Duodenal mucosa (tissue), 2 donors: ENCODE measurements around the gene LDLR.
"Not testable (repeated sequence)": the region's sequence is repeated elsewhere in the genome, so short reads cannot be mapped to it uniquely, and the experiment has no call there.

ENCODE experiments used
- H3K27ac ChIP-seq: one replicate; pipeline ENCODE4 v1.7.0; 2013; ENCODE audit warnings: low read depth, low read length
- H3K27me3 ChIP-seq, 2 donors: one replicate each; pipeline ENCODE4 v1.7.0; 2013; ENCODE audit warnings: low read length in 2 of 2, control low read depth in 1 of 2; ENCODE audit not compliant: insufficient read depth in 2 of 2, control insufficient read depth in 1 of 2
- H3K36me3 ChIP-seq, 2 donors: one replicate each; pipeline ENCODE4 v1.7.0; 2013; ENCODE audit warnings: low read length in 2 of 2, control low read depth in 1 of 2; ENCODE audit not compliant: insufficient read depth in 2 of 2, control insufficient read depth in 1 of 2
- H3K4me1 ChIP-seq, 2 donors: one replicate each; pipeline ENCODE4 v1.7.0; 2013; ENCODE audit warnings: low read length in 2 of 2, control low read depth in 1 of 2; ENCODE audit not compliant: insufficient read depth in 2 of 2, control insufficient read depth in 1 of 2
- H3K4me3 ChIP-seq, 2 donors: one replicate each; pipeline ENCODE4 v1.7.0; 2013; ENCODE audit warnings: low read length in 2 of 2, low read depth in 1 of 2
- H3K9ac ChIP-seq, 2 donors: one replicate each; pipeline ENCODE4 v1.7.0; 2013; ENCODE audit warnings: low read length in 2 of 2, low read depth in 1 of 2
- H3K9me3 ChIP-seq, 2 donors: one replicate each; pipeline ENCODE4 v1.7.0; 2013; ENCODE audit warnings: low read length in 2 of 2, control low read depth in 1 of 2; ENCODE audit not compliant: control insufficient read depth in 1 of 2

The LDLR gene

DNA sequence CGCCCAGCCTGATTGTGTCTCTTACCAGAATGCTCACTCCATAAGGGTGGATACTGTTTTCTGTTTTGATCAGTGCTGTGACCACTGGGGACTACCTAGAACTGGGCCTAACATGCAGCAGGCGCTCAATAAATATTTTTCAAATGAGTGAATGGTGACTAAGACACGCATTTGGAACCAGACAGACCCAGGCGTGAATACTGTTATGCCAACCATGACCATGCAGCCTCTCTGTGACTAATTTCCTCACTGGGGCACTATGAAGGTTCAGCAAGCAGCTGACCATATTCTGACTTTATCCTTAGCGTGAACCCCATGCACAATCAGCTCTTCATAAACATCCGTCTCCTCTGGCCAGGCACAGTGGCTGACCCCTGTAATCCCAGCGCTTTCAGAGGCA lies 79.3 kb downstream of the LDLR start:
- Histone ChIP-seq H3K9me3 (no peaks in the 10 kb centered on the region), H3K9ac (no peak overlapping the region), H3K27ac (no peak overlapping the region), H3K36me3 (peaks cover 4 to 22% of the 10 kb centered on the region in 2 donors), H3K4me3 (no peak overlapping the region), H3K4me1 (no peaks in the 10 kb centered on the region), H3K27me3 (no peaks in the 10 kb centered on the region)

DNA sequence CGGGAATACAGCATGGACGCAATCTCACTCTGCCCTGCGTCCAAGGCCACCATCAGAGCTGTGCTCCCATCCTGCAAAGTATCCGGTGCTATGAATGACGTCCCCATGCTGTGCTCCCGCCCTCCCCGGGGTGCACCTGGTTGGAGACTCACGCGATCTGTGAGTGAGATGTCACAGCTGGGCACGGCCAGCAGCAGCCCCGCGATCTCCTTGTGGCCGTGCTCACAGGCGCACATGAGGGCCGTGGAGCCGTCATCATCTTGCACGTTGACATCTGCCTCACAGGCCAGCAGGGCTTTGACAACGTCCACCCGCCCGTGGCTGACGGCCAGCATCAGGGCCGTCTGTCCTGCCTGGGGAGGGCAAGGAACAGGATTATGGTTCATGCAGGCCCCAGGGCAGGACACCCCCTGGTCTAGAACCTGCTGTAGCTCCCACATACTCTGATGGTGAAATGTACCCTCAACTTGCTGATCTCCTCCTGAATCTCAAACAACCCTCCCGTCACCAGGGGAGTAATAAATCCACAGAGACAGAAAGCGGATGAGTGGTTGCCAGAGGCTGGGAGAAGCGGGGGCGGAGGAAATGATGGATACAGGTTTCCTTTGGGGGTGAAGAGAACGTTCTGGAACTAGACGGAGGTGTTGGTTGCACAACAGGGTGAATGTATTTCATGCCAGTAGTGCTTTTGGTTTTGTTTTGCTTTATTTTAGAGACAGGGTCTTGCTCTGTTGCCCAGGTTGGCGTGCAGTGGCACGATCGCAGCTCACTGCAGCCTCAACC lies 80.8 kb downstream of the LDLR start:
- Histone ChIP-seq H3K9ac (no peak overlapping the region), H3K4me1 (no peaks in the 10 kb centered on the region), H3K36me3 (peaks cover 4 to 34% of the 10 kb centered on the region in 2 donors), H3K4me3 (no peak overlapping the region), H3K9me3 (no peaks in the 10 kb centered on the region), H3K27me3 (no peaks in the 10 kb centered on the region), H3K27ac (no peak overlapping the region)

DNA sequence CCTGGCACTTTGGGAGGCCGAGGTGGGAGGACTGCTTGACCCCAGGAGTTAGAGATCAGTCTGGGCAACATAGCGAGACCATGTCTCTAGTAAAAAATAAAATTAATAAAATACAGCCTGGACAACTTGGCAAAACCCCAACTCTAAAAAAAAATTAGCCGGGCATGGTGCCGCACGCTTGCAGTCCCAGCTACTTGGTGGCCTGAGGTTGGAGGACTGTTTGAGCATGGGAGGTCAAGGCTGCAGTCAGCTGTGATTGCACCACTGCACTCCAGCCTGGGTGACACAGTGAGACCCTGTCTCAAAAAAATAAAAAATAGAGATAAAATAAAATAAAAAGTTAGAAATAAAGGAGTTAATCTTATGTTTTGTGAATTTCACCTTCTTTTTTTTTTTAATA lies 81.9 kb downstream of the LDLR start:
- Histone ChIP-seq H3K36me3 (peaks cover 4 to 37% of the 10 kb centered on the region in 2 donors), H3K27ac (no peak overlapping the region), H3K4me1 (no peaks in the 10 kb centered on the region), H3K9ac (no peak overlapping the region), H3K27me3 (no peaks in the 10 kb centered on the region), H3K4me3 (no peak overlapping the region), H3K9me3 (no peaks in the 10 kb centered on the region)

DNA sequence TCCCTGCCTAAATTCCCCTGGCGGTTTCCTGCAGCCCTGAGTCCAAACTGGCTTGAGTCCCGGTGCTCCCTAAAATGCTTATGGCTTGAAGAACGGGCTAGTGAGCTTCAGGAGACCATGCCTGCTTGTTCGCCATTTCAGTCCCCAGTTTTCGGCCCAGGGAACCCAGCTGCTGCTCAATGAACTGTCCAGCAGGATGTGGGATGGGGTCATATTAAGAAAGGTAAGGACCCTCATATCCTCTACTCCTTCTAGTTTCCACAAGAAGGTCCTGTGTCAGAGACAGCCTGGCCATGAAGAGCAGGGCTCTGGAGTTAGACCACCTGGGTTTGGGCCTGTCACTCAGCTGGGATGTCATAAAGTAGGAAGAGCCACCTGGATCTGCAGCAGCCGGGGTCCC lies 83.3 kb downstream of the LDLR start:
- no peak overlapping the region for H3K4me3 ChIP-seq
- no peaks in the 10 kb centered on the region for H3K27me3 ChIP-seq
- H3K27ac ChIP-seq, result no peak overlapping the region
- H3K9me3 ChIP-seq, result no peaks in the 10 kb centered on the region
- no peak overlapping the region for H3K9ac ChIP-seq
- H3K36me3 ChIP-seq, result peaks cover 4 to 44% of the 10 kb centered on the region in 2 donors
- no peaks in the 10 kb centered on the region for H3K4me1 ChIP-seq

DNA sequence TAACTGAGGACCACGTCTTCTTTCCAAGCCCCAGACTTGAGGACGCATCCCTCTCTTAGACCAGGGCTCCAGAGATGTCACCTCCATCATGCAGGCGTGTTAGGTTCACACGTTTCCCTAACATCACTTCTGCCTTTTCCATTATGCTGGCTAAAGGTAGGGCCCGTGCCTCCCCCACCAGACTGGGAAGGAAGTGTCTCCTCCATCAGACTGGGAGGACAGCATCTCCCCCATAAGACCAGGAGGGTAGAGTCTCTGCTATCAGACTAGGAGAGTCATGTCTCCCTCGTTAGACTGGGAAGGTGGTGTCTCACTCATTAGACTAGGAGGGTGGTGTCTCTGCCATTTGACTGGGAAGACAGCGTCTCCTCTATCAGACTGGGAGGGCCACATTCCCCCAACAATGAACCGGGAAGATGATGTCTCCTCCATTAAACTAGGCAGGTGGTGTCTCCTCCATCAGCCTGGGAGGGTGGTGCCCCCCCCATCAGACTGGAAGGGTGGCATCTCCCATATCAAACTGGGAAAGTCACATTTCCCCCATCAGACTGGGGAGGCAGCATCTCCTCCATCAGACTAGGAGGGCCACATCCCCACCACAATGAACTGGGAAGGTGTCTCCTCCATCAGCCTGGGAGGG lies 84.4 kb downstream of the LDLR start:
- Histone ChIP-seq H3K27ac (no peak overlapping the region), H3K9ac (no peak overlapping the region), H3K36me3 (peaks cover 1 to 51% of the 10 kb centered on the region in 2 donors), H3K4me3 (no peak overlapping the region), H3K27me3 (no peaks in the 10 kb centered on the region), H3K9me3 (no peaks in the 10 kb centered on the region), H3K4me1 (no peaks in the 10 kb centered on the region)

DNA sequence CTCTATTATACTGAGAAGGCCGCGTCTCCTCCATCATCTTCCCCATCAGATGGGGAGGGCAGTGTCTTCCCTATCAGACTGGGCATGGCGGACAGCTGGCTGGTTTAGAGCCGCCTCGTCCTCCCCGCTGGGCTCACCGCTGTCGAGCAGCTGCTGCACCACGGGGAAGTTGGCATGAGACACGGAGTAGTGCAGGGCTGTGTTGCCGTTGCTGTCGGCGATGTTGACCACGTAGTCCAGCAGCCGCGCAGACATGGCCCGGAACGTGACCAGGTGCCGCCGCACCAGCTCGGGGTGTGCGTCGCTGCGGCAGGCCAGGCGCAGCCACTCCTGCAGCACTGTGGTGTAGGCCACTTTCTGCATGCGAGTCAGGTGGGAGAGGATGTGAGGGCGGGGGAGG lies 85.1 kb downstream of the LDLR start:
- Histone ChIP-seq H3K36me3 (peaks cover 0 to 51% of the 10 kb centered on the region in 2 donors), H3K27me3 (no peaks in the 10 kb centered on the region), H3K27ac (no peak overlapping the region), H3K9ac (no peak overlapping the region), H3K4me3 (no peak overlapping the region), H3K9me3 (no peaks in the 10 kb centered on the region), H3K4me1 (peaks cover 0 to under 1% of the 10 kb centered on the region in 2 donors)

DNA sequence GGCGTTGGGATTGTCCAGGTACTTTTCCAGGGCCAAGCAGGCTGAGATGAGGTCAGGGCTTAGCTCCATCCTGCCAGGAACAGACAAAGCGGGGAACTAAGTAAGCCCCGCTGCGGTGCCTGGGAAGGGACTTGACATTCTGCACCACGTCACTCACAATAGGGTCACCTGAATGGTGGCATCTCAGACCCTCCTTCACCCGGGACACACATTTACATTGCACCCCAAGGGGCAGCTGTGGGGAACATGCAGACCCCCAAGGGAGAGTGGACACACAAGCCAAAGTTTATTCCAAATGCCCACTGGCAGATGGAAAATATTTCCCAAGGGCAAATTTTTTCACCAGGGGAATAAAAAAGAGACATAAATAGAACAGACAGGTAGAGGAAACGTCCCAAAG lies 86.7 kb downstream of the LDLR start:
- H3K9ac ChIP-seq, result no peak overlapping the region
- H3K27ac ChIP-seq, result no peak overlapping the region
- H3K9me3 ChIP-seq, result no peaks in the 10 kb centered on the region
- no peaks in the 10 kb centered on the region for H3K27me3 ChIP-seq
- peaks cover 0 to 45% of the 10 kb centered on the region in 2 donors for H3K36me3 ChIP-seq
- H3K4me1 ChIP-seq, result peaks cover 6 to 8% of the 10 kb centered on the region in 2 donors
- no peak overlapping the region for H3K4me3 ChIP-seq

DNA sequence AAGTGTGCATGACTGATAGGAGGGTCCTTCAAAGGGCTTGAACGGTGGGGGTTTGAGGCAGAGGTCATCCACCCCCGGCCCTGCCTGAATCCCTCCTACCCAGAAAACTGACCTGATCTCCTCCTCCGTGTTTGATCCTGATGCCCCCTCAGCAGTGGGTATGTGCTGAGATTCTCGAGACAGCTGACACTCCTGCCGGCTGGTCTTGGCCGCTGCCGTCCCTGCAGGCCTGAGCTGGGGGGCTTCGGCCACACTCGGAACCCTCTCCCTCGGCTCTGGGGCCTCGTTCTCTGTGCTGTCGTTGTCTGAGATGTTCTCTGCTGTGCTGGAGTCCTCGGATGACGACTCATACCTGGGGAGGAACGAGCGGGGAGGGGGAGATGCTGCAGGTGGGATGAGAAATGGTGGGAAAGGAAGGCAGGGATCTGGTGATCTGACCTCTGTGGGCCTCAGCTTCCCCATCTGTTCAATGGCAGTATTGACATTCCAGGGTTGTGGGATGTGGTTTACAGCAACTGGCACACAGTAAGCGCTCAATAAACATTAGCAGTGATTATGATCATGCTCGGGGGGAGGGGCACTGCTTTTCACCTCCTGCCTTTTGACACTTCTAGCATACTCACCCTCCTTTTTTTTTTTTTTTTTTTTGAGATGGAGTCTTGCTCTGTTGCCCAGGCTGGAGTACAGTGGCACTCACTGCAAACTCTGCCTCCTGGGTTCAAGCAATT lies 87.4 kb downstream of the LDLR start:
- Histone ChIP-seq H3K36me3 (peaks cover 0 to 45% of the 10 kb centered on the region in 2 donors), H3K27me3 (no peaks in the 10 kb centered on the region), H3K9ac (no peak overlapping the region), H3K4me1 (peaks cover 6 to 8% of the 10 kb centered on the region in 2 donors), H3K27ac (no peak overlapping the region), H3K9me3 (no peaks in the 10 kb centered on the region), H3K4me3 (no peak overlapping the region)

DNA sequence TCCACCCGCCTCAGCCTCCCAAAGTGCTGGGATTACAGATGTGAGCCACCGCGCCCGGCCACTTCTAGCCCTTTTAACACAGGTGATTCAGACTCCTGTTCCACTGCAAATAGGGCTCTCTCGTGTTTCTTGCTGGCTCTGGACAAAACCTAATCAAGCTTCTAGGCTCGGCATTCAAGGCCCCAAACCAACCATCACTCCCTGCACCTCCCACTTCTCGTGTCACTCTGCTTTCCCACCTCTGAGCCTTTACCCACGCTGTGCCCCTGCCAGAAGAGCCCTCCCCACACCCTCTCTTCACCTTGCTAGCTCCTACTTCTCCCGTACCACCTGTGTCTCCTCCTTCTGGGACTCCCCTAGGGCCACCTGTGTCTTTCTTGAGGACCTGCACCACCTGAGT lies 88.3 kb downstream of the LDLR start:
- no peak overlapping the region for H3K27ac ChIP-seq
- H3K36me3 ChIP-seq, result peaks cover 0 to 41% of the 10 kb centered on the region in 2 donors

DNA sequence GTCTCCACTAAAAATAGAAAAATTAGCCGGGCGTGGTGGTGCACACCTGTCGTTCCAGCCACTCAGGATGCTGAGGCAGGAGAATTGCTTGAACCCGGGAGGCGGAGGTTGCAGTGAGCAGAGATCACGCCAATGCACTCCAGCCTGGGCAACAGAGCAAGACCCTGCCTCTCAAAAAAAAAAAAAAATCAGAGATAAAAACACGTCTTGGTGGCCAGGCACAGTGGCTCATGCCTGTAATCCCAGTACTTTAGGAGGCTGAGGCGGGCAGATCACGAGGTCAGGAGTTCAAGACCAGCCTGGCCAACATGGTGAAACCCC lies 89.8 kb downstream of the LDLR start:
- not testable (repeated sequence) for H3K4me1 ChIP-seq, H3K27me3 ChIP-seq, H3K9me3 ChIP-seq, H3K9ac ChIP-seq, H3K4me3 ChIP-seq, H3K27ac ChIP-seq
- H3K36me3 ChIP-seq, result peaks cover 0 to 34% of the 10 kb centered on the region in 2 donors

More for the DNA sequence above, 88.3 kb downstream of the LDLR start:
- Histone ChIP-seq H3K27me3 (no peaks in the 10 kb centered on the region), H3K4me3 (no peak overlapping the region), H3K9me3 (no peaks in the 10 kb centered on the region), H3K4me1 (peaks cover 6 to 8% of the 10 kb centered on the region in 2 donors), H3K9ac (no peak overlapping the region)
